HG03565 (cell line): ENCODE measurements around the gene ZGPAT.
"Not testable (repeated sequence)": the region's sequence is repeated elsewhere in the genome, so short reads cannot be mapped to it uniquely, and the experiment has no call there.

ENCODE experiments used
- ATAC-seq: cut with Tn5 transposase; IDR thresholded peaks from one replicate; pipeline ENCODE4 v1.9.1; 2021; ENCODE audit warnings: mild to moderate bottlenecking, moderate library complexity; ENCODE audit not compliant: unreplicated experiment

ZGPAT gene

GRCh38 chr20:63755933-63756647, 48.3 kb downstream of the ZGPAT start:
- ATAC-seq = no peak

- ATAC-seq = no peak
Measured at GRCh38 chr20:63756648-63756991, 48.8 kb downstream of the ZGPAT start.

- ATAC-seq = no peak
Measured at GRCh38 chr20:63758152-63758551, 50.3 kb downstream of the ZGPAT start.

- no peak for ATAC-seq
Measured at GRCh38 chr20:63759377-63759901, 51.6 kb downstream of the ZGPAT start.

GRCh38 chr20:63765082-63765873, 57.4 kb downstream of the ZGPAT start:
- no peak for ATAC-seq

GRCh38 chr20:63765902-63766301, 58.1 kb downstream of the ZGPAT start:
- ATAC-seq = no peak

- no peak for ATAC-seq
Measured at GRCh38 chr20:63766695-63767426, 59.0 kb downstream of the ZGPAT start.

GRCh38 chr20:63767456-63767855, 59.6 kb downstream of the ZGPAT start:
- no peak for ATAC-seq

GRCh38 chr20:63767886-63768285, 60.0 kb downstream of the ZGPAT start:
- no peak for ATAC-seq

GRCh38 chr20:63768591-63769515, 61.0 kb downstream of the ZGPAT start:
- no peak for ATAC-seq

GRCh38 chr20:63769891-63770474, 62.1 kb downstream of the ZGPAT start:
- no peak for ATAC-seq

- ATAC-seq = no peak
Measured at GRCh38 chr20:63771046-63771707, 63.3 kb downstream of the ZGPAT start.

GRCh38 chr20:63772781-63773518, 65.1 kb downstream of the ZGPAT start:
- no peak for ATAC-seq

GRCh38 chr20:63773571-63774241, 65.9 kb downstream of the ZGPAT start:
- ATAC-seq = no peak

- ATAC-seq = no peak
Measured at GRCh38 chr20:63774306-63774705, 66.5 kb downstream of the ZGPAT start.

- no peak for ATAC-seq
Measured at GRCh38 chr20:63775096-63775978, 67.5 kb downstream of the ZGPAT start.

GRCh38 chr20:63776875-63777274, 69.0 kb downstream of the ZGPAT start:
- not testable (repeated sequence) for ATAC-seq
